Testis (tissue), 3 donors: ENCODE results near the gene NBEA. TPM values are rescaled to one million over a fixed set of nuclear protein-coding genes. Genes with fewer than 3 reads are reported as not detected.

ENCODE experiments used
- DNase-seq: peaks from one replicate; pipeline ENCODE4 v3.0.0-alpha.2; 2019
- H3K27ac ChIP-seq, 2 donors: fragments of 200-600 bp; sonication (generic); one replicate each; pipeline ENCODE4 v1.5.1; 2019
- H3K27me3 ChIP-seq: fragments of 200-600 bp; sonication (generic); one replicate; pipeline ENCODE4 v1.5.1; 2019
- H3K36me3 ChIP-seq: fragments of 200-600 bp; sonication (generic); one replicate; pipeline ENCODE4 v1.5.1; 2017; ENCODE audit warnings: low read depth; ENCODE audit errors: missing control alignments
- H3K4me1 ChIP-seq: fragments of 200-600 bp; sonication (generic); one replicate; pipeline ENCODE4 v1.5.1; 2019
- H3K4me3 ChIP-seq, 2 donors: fragments of 200-600 bp; sonication (generic); one replicate each; pipeline ENCODE4 v1.5.1; 2017 to 2019
- H3K9me3 ChIP-seq: fragments of 200-600 bp; sonication (generic); one replicate; pipeline ENCODE4 v1.5.1; 2017
- CTCF ChIP-seq, 3 experiments: fragments of 450-650 bp in 2 of 3; fragments of 200-600 bp in 1 of 3; sonication (generic) in 1 of 3; IDR thresholded peaks; one replicate each; pipeline ENCODE4 v1.5.1; 2016 to 2019; ENCODE audit warnings: antibody characterized with exemption in 3 of 3, mild to moderate bottlenecking in 2 of 3, moderate library complexity in 1 of 3
- POLR2A ChIP-seq: fragments of 450-650 bp; IDR thresholded peaks from one replicate; pipeline ENCODE4 v1.6.1; 2017; ENCODE audit warnings: antibody characterized with exemption, mild to moderate bottlenecking, moderate library complexity
- WGBS, 2 donors: methylation state at CpG; one replicate each; pipeline ENCODE4 v1.1.5; 2018; 5-methylcytosine and 5-hydroxymethylcytosine counted together
- intact Hi-C: fragments of 100-400 bp; cut with DNase I; formaldehyde crosslinking; loops from one replicate; pipeline ENCODE4 v1.15.1; 2023; ENCODE audit warnings: low total_unique reads
- polyA plus RNA-seq: library from polyadenylated mRNA; stranded (reverse); fragments of 350-450 nt; fragmentation: Illumina TruSeq; extraction: RNeasy Lipid Tissue Mini Kit (QIAGEN cat#74804); gene quantifications from one replicate; pipeline ENCODE4 v1.2.3, GENCODE V29; 2014; ENCODE audit warnings: low read depth, low replicate concordance; ENCODE audit not compliant: insufficient read depth
- total RNA-seq, 2 donors: library from RNA; depleted of rRNA; stranded (reverse); fragments of >200 nt; gene quantifications; one replicate each; pipeline ENCODE4 v1.2.3, GENCODE V29; 2016

NBEA gene
- total and polyA plus RNA-seq, 3 donors from 2014 or later: 8.6 to 22.2 (median 18.3) TPM

DNA sequence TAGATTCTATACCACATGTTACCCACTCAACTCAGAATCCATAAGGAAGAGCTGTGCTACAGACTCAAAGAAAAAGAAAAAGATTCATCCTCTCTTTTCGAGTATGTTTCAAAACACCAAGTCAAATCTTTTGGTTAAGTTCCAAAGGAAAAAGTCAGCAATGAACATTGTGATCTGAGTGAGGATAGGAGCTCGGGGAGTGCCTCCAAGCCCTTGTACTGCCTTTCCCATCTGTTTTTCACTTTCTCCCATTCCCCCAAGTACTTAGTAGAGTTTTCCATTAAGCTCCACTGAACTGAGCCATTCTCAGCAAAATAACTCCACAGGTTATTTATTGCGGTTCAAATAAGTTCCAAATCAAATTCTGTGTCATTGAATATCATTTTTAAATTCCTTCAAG, 582.1 kb downstream of the NBEA start:
- intact Hi-C loops: no loop called here
- Histone ChIP-seq H3K4me3 (no peak overlapping the region), H3K36me3 (no peaks in the 10 kb centered on the region), H3K4me1 (no peaks in the 10 kb centered on the region), H3K9me3 (no peaks in the 10 kb centered on the region), H3K27me3 (no peaks in the 10 kb centered on the region), H3K27ac (no peak overlapping the region)
- TF ChIP-seq POLR2A: no peak
- 62 to 63% methylated on average over 3 of the region's 3 CpGs for WGBS, 2 donors
- no peak for DNase-seq

- no peak for DNase-seq
- no peaks in the 10 kb centered on the region for H3K27me3 ChIP-seq
- intact Hi-C loops: no loop called here
- WGBS, 2 donors: 97 to 100% methylated on average over 3 to 6 of the region's 6 CpGs
- no peaks in the 10 kb centered on the region for H3K4me1 ChIP-seq
- no peak overlapping the region for H3K4me3 ChIP-seq
- H3K27ac ChIP-seq: no peak overlapping the region
- H3K36me3 ChIP-seq: no peaks in the 10 kb centered on the region
- no peak for TF ChIP-seq POLR2A
- no peaks in the 10 kb centered on the region for H3K9me3 ChIP-seq
These were observed 584.5 kb downstream of the NBEA start for GRCh38 chr13:35526577-35526976.

DNA sequence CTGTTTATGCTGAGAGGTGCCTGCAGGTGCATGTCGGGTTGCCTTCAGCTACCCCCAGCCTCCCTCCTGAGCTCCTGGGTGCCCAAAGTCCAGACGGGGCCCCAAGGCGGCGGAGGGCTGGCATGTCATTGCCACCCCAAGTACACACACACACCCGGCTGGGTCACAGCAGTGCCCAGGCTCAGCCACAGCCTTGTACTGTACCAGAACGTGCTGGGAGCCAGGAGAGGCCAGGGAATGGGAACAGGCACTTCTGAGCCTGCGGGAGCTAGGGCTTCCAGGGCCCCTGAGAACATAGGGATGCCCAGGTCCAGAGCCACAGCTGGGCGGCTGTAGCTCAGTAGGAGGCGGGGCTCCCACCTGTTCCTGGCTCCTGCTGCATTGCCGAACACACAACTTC, 585.4 kb downstream of the NBEA start:
- no peak for DNase-seq
- H3K27me3 ChIP-seq: no peaks in the 10 kb centered on the region
- TF ChIP-seq POLR2A (no peak), CTCF (IDR thresholded peaks at IDR 0.05) (no peak)
- no peak overlapping the region for H3K4me3 ChIP-seq
- no peaks in the 10 kb centered on the region for H3K9me3 ChIP-seq
- intact Hi-C loops: no loop called here
- H3K36me3 ChIP-seq: no peaks in the 10 kb centered on the region
- WGBS, 2 donors: 93 to 96% methylated on average over 4 to 10 of the region's 10 CpGs
- H3K27ac ChIP-seq: no peak overlapping the region
- H3K4me1 ChIP-seq: no peaks in the 10 kb centered on the region

GRCh38 chr13:35530147-35530546, 588.1 kb downstream of the NBEA start:
- H3K27me3 ChIP-seq: no peaks in the 10 kb centered on the region
- no peak overlapping the region for H3K4me3 ChIP-seq
- DNase-seq: no peak
- H3K27ac ChIP-seq: no peak overlapping the region
- no peaks in the 10 kb centered on the region for H3K9me3 ChIP-seq
- TF ChIP-seq CTCF (IDR thresholded peaks at IDR 0.05) (no peak), POLR2A (no peak)
- intact Hi-C loops: no loop called here
- no peaks in the 10 kb centered on the region for H3K36me3 ChIP-seq
- 78 to 82% methylated on average over 5 of the region's 5 CpGs for WGBS, 2 donors
- H3K4me1 ChIP-seq: no peaks in the 10 kb centered on the region

DNA sequence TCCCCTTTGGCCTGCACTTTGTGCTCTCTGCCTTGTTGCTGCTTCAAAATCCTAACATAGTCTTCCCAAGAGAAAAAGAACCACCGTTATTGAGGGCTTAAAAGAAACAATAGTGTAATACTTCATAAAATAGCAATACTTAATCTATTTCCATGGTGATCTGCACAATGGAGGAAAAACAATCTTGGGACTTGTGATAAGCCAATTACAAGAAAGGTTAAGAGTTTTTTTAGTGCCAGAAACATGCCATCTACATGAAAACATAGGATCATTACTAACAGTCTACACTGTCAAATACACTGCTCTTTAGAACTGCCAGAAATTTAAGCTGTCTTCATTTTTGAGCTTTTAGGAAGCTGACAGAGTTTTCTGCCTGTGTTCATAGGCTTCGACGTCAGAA, 588.5 kb downstream of the NBEA start:
- Histone ChIP-seq H3K36me3 (no peaks in the 10 kb centered on the region), H3K4me1 (no peaks in the 10 kb centered on the region), H3K9me3 (no peaks in the 10 kb centered on the region), H3K27ac (no peak overlapping the region), H3K4me3 (no peak overlapping the region), H3K27me3 (no peaks in the 10 kb centered on the region)
- DNase-seq: no peak
- WGBS, 2 donors: 85 to 90% methylated on average over 3 of the region's 3 CpGs
- no peak for TF ChIP-seq CTCF (IDR thresholded peaks at IDR 0.05)
- no peak for TF ChIP-seq POLR2A
- intact Hi-C loops: no loop called here

DNA sequence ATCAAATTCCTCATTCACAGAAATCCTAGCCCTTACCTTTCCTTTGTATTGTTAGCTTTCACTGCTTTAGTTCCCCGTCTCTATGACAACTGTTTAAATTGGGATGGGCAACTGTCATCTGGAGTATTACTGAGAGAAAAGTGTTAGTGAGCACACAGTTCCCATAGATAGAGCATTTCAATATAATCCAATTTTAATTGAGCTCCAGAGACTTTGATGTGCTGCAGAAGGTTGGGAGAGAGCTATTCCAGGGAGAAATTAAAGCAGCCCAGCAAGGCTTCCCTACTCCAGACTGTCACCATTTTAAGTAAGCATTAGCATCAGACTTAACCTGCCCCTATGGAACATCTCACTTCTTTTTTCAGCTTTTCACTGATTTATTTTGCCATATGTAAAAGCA, 589.5 kb downstream of the NBEA start:
- DNase-seq: no peak
- H3K9me3 ChIP-seq: no peaks in the 10 kb centered on the region
- no peak overlapping the region for H3K27ac ChIP-seq
- intact Hi-C loops: no loop called here
- H3K27me3 ChIP-seq: no peaks in the 10 kb centered on the region
- no peaks in the 10 kb centered on the region for H3K36me3 ChIP-seq
- no peak for TF ChIP-seq CTCF (IDR thresholded peaks at IDR 0.05)
- no peak for TF ChIP-seq POLR2A
- 87 to 90% methylated on average over 1 of the region's 1 CpG for WGBS, 2 donors
- no peak overlapping the region for H3K4me3 ChIP-seq
- no peaks in the 10 kb centered on the region for H3K4me1 ChIP-seq
